Trophoblast cell (in vitro differentiated cells and primary cell): Measurements from ENCODE around the gene SLC22A1.
"Not testable (repeated sequence)": the region's sequence is repeated elsewhere in the genome, so short reads cannot be mapped to it uniquely, and the experiment has no call there.

Experiments
- DNase-seq, 2 donors: peaks; one replicate each; pipeline ENCODE4 v3.0.0-alpha.2; 2016
- H2AFZ ChIP-seq: 2 replicates; pipeline ENCODE4 v1.6.1; 2013; ENCODE audit warnings: low read length, moderate library complexity, mild to moderate bottlenecking; ENCODE audit not compliant: insufficient read depth, poor library complexity
- H2AK5ac ChIP-seq: 2 replicates; pipeline ENCODE4 v1.6.1; 2013; ENCODE audit warnings: mild to moderate bottlenecking, low read length
- H2BK120ac ChIP-seq: 2 replicates; pipeline ENCODE4 v1.6.1; 2013; ENCODE audit warnings: low read length, mild to moderate bottlenecking, moderate library complexity; ENCODE audit not compliant: insufficient read depth, poor library complexity
- H2BK12ac ChIP-seq: 2 replicates; pipeline ENCODE4 v1.6.1; 2013; ENCODE audit warnings: mild to moderate bottlenecking, low read length, moderate library complexity
- H2BK5ac ChIP-seq: 2 replicates; pipeline ENCODE4 v1.6.1; 2013; ENCODE audit warnings: low read length, low read depth, moderate library complexity, mild to moderate bottlenecking; ENCODE audit not compliant: poor library complexity
- H3K14ac ChIP-seq: 2 replicates; pipeline ENCODE4 v1.6.1; 2013; ENCODE audit warnings: mild to moderate bottlenecking, low read length
- H3K18ac ChIP-seq: 2 replicates; pipeline ENCODE4 v1.6.1; 2013; ENCODE audit warnings: mild to moderate bottlenecking, low read length
- H3K23ac ChIP-seq: 2 replicates; pipeline ENCODE4 v1.6.1; 2013; ENCODE audit warnings: low read length
- H3K27ac ChIP-seq: 2 replicates; pipeline ENCODE4 v1.5.1; 2013; ENCODE audit warnings: low read depth, mild to moderate bottlenecking, inconsistent platforms, low read length, moderate library complexity
- H3K27me3 ChIP-seq: 2 replicates; pipeline ENCODE4 v1.6.1; 2013; ENCODE audit warnings: inconsistent platforms, mild to moderate bottlenecking, low read length, moderate library complexity; ENCODE audit not compliant: insufficient read depth
- H3K36me3 ChIP-seq, 2 experiments: 1 replicate in 1 of 2; 2 replicates in 1 of 2; pipeline ENCODE4 v1.6.1; 2013; ENCODE audit warnings: low read length in 2 of 2, mild to moderate bottlenecking in 2 of 2, moderate library complexity in 1 of 2; ENCODE audit not compliant: insufficient read depth in 2 of 2, control insufficient read depth in 1 of 2
- H3K4ac ChIP-seq: 2 replicates; pipeline ENCODE4 v1.6.1; 2013; ENCODE audit warnings: low read depth, mild to moderate bottlenecking, low read length, moderate library complexity
- H3K4me1 ChIP-seq, 2 experiments: 1 replicate in 1 of 2; 2 replicates in 1 of 2; pipeline ENCODE4 v1.6.1; 2013; ENCODE audit warnings: low read length in 2 of 2, mild to moderate bottlenecking in 2 of 2, moderate library complexity in 1 of 2; ENCODE audit not compliant: insufficient read depth in 2 of 2, control insufficient read depth in 1 of 2
- H3K4me2 ChIP-seq: 2 replicates; pipeline ENCODE4 v1.6.1; 2013; ENCODE audit warnings: inconsistent platforms, mild to moderate bottlenecking, low read length, moderate library complexity
- H3K4me3 ChIP-seq: 2 replicates; pipeline ENCODE4 v1.5.1; 2013; ENCODE audit warnings: mild to moderate bottlenecking, low read depth, low read length, inconsistent platforms
- H3K79me1 ChIP-seq: one replicate; pipeline ENCODE4 v1.6.1; 2013; ENCODE audit warnings: low read length
- H3K79me2 ChIP-seq: 2 replicates; pipeline ENCODE4 v1.6.1; 2013; ENCODE audit warnings: low read length, mild to moderate bottlenecking; ENCODE audit not compliant: control insufficient read depth, insufficient read depth, poor library complexity
- H3K9ac ChIP-seq: 2 replicates; pipeline ENCODE4 v1.6.1; 2013; ENCODE audit warnings: mild to moderate bottlenecking, low read length
- H3K9me3 ChIP-seq: 2 replicates; pipeline ENCODE4 v1.6.1; 2013; ENCODE audit warnings: low read depth, mild to moderate bottlenecking, control low read depth, inconsistent platforms, low read length; ENCODE audit not compliant: insufficient read depth
- H4K12ac ChIP-seq: 2 replicates; pipeline ENCODE4 v1.6.1; 2013; ENCODE audit warnings: low read depth, mild to moderate bottlenecking, low read length, moderate library complexity
- H4K8ac ChIP-seq: 2 replicates; pipeline ENCODE4 v1.6.1; 2013; ENCODE audit warnings: low read depth, mild to moderate bottlenecking, low read length, moderate library complexity
- H4K91ac ChIP-seq: one replicate; pipeline ENCODE4 v1.6.1; 2013; ENCODE audit warnings: low read depth, mild to moderate bottlenecking, low read length, moderate library complexity
- WGBS: extraction: QIAGEN DNeasy Blood & Tissue Kit; methylation state at CpG from one replicate; pipeline ENCODE4 v1.1.7; 2013; ENCODE audit warnings: missing lambda C conversion rate; ENCODE audit not compliant: insufficient read length, insufficient coverage; ENCODE audit errors: extremely low coverage; 5-methylcytosine and 5-hydroxymethylcytosine counted together

The SLC22A1 gene

DNA sequence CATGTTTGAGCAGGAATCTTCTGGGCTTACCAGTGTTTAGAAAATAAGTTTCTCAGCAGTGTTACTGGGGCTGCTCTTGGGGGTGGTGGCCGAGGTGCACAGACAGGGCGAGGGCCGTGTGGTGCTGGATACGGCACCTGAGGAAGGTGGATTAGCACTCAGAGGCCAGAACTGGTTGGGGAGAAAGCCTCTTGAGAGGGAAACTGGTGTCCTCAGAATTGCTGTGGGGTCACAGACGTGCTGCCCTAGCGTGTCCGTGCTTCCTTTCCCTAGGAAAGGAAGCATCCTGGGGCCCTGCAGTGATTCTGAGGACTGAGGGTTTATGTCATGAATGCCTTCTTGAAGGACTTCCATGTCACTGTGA lies 32.1 kb upstream of the SLC22A1 start:
- Histone ChIP-seq H2AK5ac (no peak overlapping the region), H3K4me3 (no peak overlapping the region), H2AFZ (no peak overlapping the region), H3K14ac (no peak overlapping the region), H3K4me1 (no peaks in the 10 kb centered on the region), H2BK5ac (no peak overlapping the region), H4K91ac (no peak overlapping the region), H3K9ac (no peak overlapping the region), H3K23ac (no peak overlapping the region), H3K27me3 (no peaks in the 10 kb centered on the region), H3K27ac (no peak overlapping the region), H3K79me1 (no peaks in the 10 kb centered on the region), H2BK12ac (no peak overlapping the region), H4K12ac (no peak overlapping the region), H4K8ac (no peak overlapping the region), H3K4ac (no peak overlapping the region), H2BK120ac (no peak overlapping the region), H3K79me2 (no peaks in the 10 kb centered on the region), H3K4me2 (no peak overlapping the region), H3K9me3 (no peaks in the 10 kb centered on the region), H3K36me3 (peaks cover 66 to 89% of the 10 kb centered on the region in 2 experiments), H3K18ac (no peak overlapping the region)
- DNase-seq: no peak
- WGBS: no CpG with 5 or more reads among the region's 7 CpGs

DNA sequence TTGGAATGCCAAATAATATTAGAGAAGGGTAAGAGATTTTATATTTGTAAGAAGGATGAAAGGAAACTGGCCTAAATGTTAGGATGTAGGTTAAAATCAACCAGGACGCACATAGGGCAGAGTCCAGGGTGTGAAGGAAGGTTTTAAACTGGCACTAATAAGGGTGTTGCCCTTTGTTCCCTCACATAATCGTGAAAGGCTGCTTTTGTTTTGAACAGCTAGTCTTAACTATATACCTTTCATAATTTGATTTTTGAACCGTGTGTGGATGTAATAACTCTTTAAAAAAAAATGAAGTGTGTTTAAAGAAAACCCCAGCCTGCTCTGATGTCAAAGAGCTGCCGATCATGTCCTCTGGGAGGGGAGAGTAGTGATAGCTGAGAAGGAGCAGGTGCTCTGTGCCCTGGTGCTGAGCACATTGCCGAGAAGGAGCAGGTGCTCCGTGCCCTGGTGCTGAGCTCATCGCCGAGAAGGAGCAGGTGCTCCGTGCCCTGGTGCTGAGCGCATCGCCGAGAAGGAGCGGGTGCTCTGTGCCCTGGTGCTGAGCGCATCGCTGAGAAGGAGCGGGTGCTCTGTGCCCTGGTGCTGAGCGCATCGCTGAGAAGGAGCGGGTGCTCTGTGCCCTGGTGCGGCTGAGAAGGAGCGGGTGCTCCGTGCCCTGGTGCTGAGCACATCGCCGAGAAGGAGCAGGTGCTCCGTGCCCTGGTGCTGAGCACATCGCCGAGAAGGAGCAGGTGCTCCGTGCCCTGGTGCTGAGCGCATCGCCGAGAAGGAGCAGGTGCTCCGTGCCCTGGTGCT lies 31.0 kb upstream of the SLC22A1 start:
- DNase-seq, H3K79me2 ChIP-seq: not testable (repeated sequence)

DNA sequence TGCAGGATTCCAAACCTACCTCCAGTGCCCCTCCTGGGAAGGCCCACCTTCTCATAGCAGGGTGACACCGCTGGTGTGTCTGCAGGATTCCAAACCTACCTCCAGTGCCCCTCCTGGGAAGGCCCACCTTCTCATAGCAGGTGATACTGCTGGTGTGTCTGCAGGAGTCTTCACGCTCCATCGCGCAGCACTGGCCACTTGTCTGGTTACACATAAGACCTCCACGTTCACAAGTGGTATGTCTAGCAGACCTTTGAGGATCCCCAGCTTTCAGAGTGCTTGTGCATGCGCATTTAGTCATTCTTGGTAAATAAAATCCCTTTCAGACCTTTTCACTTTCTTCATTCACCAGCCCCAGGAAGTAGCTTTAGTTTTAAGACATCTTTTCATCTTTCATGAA lies 29.4 kb upstream of the SLC22A1 start:
- H3K79me2 ChIP-seq, H3K9me3 ChIP-seq, H2BK12ac ChIP-seq, H3K4me3 ChIP-seq, H2AFZ ChIP-seq, H3K18ac ChIP-seq, H3K4me2 ChIP-seq, H2BK120ac ChIP-seq, DNase-seq, H3K79me1 ChIP-seq, H3K27me3 ChIP-seq, H3K9ac ChIP-seq, H3K27ac ChIP-seq, H3K14ac ChIP-seq, H4K12ac ChIP-seq, H4K8ac ChIP-seq, H3K4me1 ChIP-seq, H2AK5ac ChIP-seq, H3K23ac ChIP-seq, H3K4ac ChIP-seq, H4K91ac ChIP-seq, H2BK5ac ChIP-seq: not testable (repeated sequence)
- WGBS: no CpG with 5 or more reads among the region's 6 CpGs
- peaks cover 56 to 81% of the 10 kb centered on the region in 2 experiments for H3K36me3 ChIP-seq

More for the DNA sequence above, 31.0 kb upstream of the SLC22A1 start:
- not testable (repeated sequence) for H2BK12ac ChIP-seq, H2AFZ ChIP-seq, H4K12ac ChIP-seq, H3K9me3 ChIP-seq, H3K27ac ChIP-seq, H3K27me3 ChIP-seq, H3K9ac ChIP-seq, H3K4me2 ChIP-seq, H4K91ac ChIP-seq, H3K4me3 ChIP-seq, H2AK5ac ChIP-seq, H3K18ac ChIP-seq, H3K79me1 ChIP-seq, H3K4me1 ChIP-seq, H4K8ac ChIP-seq, H3K23ac ChIP-seq, H2BK5ac ChIP-seq, H3K14ac ChIP-seq, H2BK120ac ChIP-seq, H3K4ac ChIP-seq
- peaks cover 59 to 86% of the 10 kb centered on the region in 2 experiments for H3K36me3 ChIP-seq
- no CpG with 5 or more reads among the region's 32 CpGs for WGBS

DNA sequence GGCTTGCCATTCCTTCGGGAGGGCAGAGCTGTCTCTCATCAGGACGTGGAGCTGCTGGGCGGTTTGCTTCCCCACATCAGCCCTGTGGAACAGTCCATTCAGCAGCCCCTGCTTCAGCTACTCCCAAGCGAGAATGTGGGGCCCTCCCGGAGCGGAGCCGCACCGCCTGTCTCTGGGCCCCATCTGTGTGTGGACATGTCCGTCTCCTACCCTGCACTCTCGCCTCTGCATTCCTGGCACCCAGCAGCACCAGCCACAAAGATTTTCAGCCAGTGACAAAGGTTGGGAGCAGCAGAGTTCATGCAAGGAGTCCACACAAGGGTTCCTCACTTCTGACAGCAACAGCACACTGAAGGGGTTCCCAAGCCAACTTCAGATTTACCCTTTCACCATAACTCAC lies 29.0 kb upstream of the SLC22A1 start:
- Histone ChIP-seq H2AFZ (no peak overlapping the region), H3K36me3 (peaks cover 55 to 83% of the 10 kb centered on the region in 2 experiments), H3K4ac (no peak overlapping the region), H3K4me1 (no peaks in the 10 kb centered on the region), H3K79me1 (no peaks in the 10 kb centered on the region), H2BK120ac (no peak overlapping the region), H3K18ac (no peak overlapping the region), H3K9ac (no peak overlapping the region), H3K4me2 (no peak overlapping the region), H3K27ac (no peak overlapping the region), H4K91ac (no peak overlapping the region), H2BK5ac (no peak overlapping the region), H3K9me3 (no peaks in the 10 kb centered on the region), H3K27me3 (no peaks in the 10 kb centered on the region), H3K79me2 (no peaks in the 10 kb centered on the region), H2BK12ac (no peak overlapping the region), H2AK5ac (no peak overlapping the region), H4K8ac (no peak overlapping the region), H3K23ac (no peak overlapping the region), H3K14ac (no peak overlapping the region), H4K12ac (no peak overlapping the region), H3K4me3 (no peak overlapping the region)
- DNase-seq: no peak
- WGBS: no CpG with 5 or more reads among the region's 10 CpGs
